ENCODE results near the gene ANKRD35.

- no peak for TF ChIP-seq POLR2AphosphoS5 (IDR thresholded peaks at IDR 0.05; ENCODE audit: low read depth, low read length)
- TF ChIP-seq SPI1 (IDR thresholded peaks at IDR 0.05; ENCODE audit: low read depth, low read length), result no peak
Measured at GRCh38 chr1:145858901-145859490, 26.7 kb downstream of the ANKRD35 start, which contains the start of gene PIAS3.
